GM12875 (cell line): ENCODE data around the gene THSD1.
"Not testable (repeated sequence)": the region's sequence is repeated elsewhere in the genome, so short reads cannot be mapped to it uniquely, and the experiment has no call there.

ENCODE experiments used
- H3K4me3 ChIP-seq: one replicate; pipeline ENCODE4 v1.5.1; 2011; ENCODE audit warnings: low read depth, low read length, control low read depth
- TF ChIP-seq, protein P1 (sequence below): IDR thresholded peaks from 2 replicates; pipeline ENCODE4 v1.5.1; 2011; ENCODE audit warnings: low read depth, mild to moderate bottlenecking, control low read depth, inconsistent platforms, low read length, moderate library complexity, borderline replicate concordance; ENCODE audit not compliant: insufficient read depth

Gene THSD1

GRCh38 chr13:52374389-52374788 is 31.6 kb downstream of the THSD1 start:
- TF ChIP-seq, protein P1, sequence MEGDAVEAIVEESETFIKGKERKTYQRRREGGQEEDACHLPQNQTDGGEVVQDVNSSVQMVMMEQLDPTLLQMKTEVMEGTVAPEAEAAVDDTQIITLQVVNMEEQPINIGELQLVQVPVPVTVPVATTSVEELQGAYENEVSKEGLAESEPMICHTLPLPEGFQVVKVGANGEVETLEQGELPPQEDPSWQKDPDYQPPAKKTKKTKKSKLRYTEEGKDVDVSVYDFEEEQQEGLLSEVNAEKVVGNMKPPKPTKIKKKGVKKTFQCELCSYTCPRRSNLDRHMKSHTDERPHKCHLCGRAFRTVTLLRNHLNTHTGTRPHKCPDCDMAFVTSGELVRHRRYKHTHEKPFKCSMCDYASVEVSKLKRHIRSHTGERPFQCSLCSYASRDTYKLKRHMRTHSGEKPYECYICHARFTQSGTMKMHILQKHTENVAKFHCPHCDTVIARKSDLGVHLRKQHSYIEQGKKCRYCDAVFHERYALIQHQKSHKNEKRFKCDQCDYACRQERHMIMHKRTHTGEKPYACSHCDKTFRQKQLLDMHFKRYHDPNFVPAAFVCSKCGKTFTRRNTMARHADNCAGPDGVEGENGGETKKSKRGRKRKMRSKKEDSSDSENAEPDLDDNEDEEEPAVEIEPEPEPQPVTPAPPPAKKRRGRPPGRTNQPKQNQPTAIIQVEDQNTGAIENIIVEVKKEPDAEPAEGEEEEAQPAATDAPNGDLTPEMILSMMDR: no peak
- no peak overlapping the region for H3K4me3 ChIP-seq

- H3K4me3 ChIP-seq: not testable (repeated sequence)
Measured at GRCh38 chr13:52373277-52373676, 32.7 kb downstream of the THSD1 start.

DNA sequence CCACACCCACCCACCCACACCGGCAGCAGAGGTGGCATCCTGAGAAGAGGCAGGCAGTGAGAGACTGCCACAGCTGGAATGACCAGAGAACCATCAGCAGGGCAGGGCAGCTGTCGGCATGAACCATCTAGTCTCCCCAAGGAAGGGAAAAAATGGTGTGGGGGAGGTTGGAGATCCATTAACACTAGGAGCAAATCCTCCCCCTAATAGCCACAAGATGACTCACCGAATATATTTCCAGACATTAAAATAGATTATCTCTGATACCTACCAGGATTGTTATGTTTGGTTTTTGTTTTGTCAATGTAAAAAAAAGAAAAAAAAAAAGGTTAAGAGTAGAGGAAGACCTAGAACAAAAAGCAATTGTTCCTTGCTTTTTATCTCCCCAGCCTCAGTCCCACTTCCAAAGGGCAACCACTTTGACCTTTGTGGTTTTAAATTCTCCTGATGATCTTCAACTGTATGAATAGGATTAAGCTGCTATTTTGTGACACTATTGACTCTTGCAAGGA is 34.2 kb downstream of the THSD1 start:
- H3K4me3 ChIP-seq: no peak overlapping the region
- TF ChIP-seq, protein P1: no peak

- H3K4me3 ChIP-seq: no peak overlapping the region
- TF ChIP-seq, protein P1: no peak
Measured at GRCh38 chr13:52366291-52366690, 39.7 kb downstream of the THSD1 start.

- not testable (repeated sequence) for H3K4me3 ChIP-seq
Measured at GRCh38 chr13:52362169-52362887, 43.6 kb downstream of the THSD1 start.

DNA sequence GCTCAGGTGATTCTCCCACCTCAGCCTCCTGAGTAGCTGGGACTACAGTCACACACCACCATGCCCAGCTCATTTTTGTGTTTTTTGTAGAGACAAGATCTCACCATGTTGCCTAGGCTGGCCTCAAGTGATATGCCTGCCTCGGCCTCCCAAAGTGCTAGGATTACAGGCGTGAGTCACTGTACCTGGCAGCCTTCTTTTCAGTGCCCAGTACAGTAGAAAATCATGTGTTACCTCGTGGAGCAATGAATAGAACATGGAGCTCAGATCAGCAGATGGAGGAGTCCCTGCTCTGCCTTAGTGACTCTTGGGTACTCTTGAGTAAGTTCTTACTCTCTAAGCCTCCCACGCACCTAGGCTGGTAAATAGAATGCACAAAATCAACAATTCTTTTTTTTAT is 44.7 kb downstream of the THSD1 start:
- TF ChIP-seq, protein P1: no peak
- no peak overlapping the region for H3K4me3 ChIP-seq

- TF ChIP-seq, protein P1: no peak
- no peak overlapping the region for H3K4me3 ChIP-seq
Measured at GRCh38 chr13:52359534-52359933, 46.4 kb downstream of the THSD1 start.

GRCh38 chr13:52356327-52356726 is 49.6 kb downstream of the THSD1 start:
- TF ChIP-seq, protein P1: no peak
- no peak overlapping the region for H3K4me3 ChIP-seq
